ENCODE measurements around the gene SORBS2. TPM values are rescaled to one million over a fixed set of nuclear protein-coding genes. Genes with fewer than 3 reads are reported as not detected.

SORBS2 gene
- total and polyA plus RNA-seq, 2 donors (not counting 1 experiment from before 2014, with no cell fraction given): 0.25 to 0.89 TPM

DNA sequence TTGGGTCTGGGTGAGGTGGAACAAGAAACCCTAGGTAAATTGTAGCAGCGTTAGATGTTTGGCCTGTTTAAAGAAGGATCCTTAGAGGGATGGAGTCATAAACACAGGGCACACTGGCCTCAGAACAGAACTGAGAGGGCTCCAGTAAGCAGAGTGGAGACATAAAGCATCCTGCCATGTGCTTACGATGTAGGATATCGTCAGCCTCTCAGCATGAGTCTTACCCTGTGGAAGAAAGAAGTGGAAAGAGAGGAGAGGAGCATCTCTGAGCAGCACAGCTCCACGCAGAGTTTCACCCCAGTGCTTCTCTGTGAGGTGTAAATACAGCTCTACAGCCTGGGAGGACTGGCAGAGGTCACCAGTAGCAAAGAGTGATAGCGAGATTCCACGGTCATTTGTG is 27.8 kb upstream of the SORBS2 start:
- Mint-ChIP-seq H3K4me1 (no peaks in the 10 kb centered on the region), H3K9me3 (ENCODE audit: insufficient read depth) (peaks cover 2% of the 10 kb centered on the region), H3K4me3 (no peak overlapping the region), H3K27me3 (peaks cover 7% of the 10 kb centered on the region), H3K27ac (no peak overlapping the region)
- Histone ChIP-seq H3K36me3 (replicated peaks in 1 of 2; ENCODE audit: control extremely low read depth in 1 of 2, control insufficient read depth in 1 of 2, extremely low read depth in 1 of 2, insufficient read depth in 2 of 2, low read length in 1 of 2) (no peaks in the 10 kb centered on the region), H3K4me1 (ENCODE audit: control insufficient read depth in 2 of 2, insufficient read depth in 2 of 2, low read length in 2 of 2) (no peaks in the 10 kb centered on the region), H3K79me2 (ENCODE audit: control insufficient read depth, insufficient read depth, low read length) (no peaks in the 10 kb centered on the region), H3K27me3 (replicated peaks in 1 of 4; ENCODE audit: control extremely low read depth in 1 of 4, control insufficient read depth in 3 of 4, insufficient read depth in 4 of 4, low read length in 3 of 4) (no peaks in the 10 kb centered on the region), H3K27ac (ENCODE audit: low read length in 2 of 2) (no peak overlapping the region), H2AFZ (ENCODE audit: insufficient read depth, low read depth, low read length, poor library complexity, severe bottlenecking) (no peak overlapping the region), H3K4me2 (replicated peaks; ENCODE audit: low read depth, low read length, poor library complexity, severe bottlenecking) (no peak overlapping the region), H3K4me3 (ENCODE audit: control extremely low read depth in 1 of 5, extremely low read depth in 1 of 5, insufficient read depth in 1 of 5, low read depth in 2 of 5, low read length in 4 of 5) (no peak overlapping the region), H3K9me3 (ENCODE audit: control extremely low read depth in 1 of 3, control insufficient read depth in 2 of 3, insufficient read depth in 1 of 3, low read length in 2 of 3) (peaks cover 0 to 3% (median 0%) of the 10 kb centered on the region in 3 donors), H4K20me1 (ENCODE audit: control insufficient read depth, insufficient read depth, low read length, poor library complexity, severe bottlenecking) (no peaks in the 10 kb centered on the region), H3K9ac (ENCODE audit: low read length) (no peak overlapping the region)
- 82% methylated on average over 5 of the region's 6 CpGs for WGBS (ENCODE audit: insufficient coverage)
- ATAC-seq (ENCODE audit: low read depth) (no peak), DNase-seq (no peak)
- TF ChIP-seq EZH2 (IDR thresholded peaks at IDR 0.05; ENCODE audit: borderline replicate concordance, insufficient read depth, low read depth, low read length, poor library complexity, severe bottlenecking): no peak
- TF ChIP-seq, protein P1, sequence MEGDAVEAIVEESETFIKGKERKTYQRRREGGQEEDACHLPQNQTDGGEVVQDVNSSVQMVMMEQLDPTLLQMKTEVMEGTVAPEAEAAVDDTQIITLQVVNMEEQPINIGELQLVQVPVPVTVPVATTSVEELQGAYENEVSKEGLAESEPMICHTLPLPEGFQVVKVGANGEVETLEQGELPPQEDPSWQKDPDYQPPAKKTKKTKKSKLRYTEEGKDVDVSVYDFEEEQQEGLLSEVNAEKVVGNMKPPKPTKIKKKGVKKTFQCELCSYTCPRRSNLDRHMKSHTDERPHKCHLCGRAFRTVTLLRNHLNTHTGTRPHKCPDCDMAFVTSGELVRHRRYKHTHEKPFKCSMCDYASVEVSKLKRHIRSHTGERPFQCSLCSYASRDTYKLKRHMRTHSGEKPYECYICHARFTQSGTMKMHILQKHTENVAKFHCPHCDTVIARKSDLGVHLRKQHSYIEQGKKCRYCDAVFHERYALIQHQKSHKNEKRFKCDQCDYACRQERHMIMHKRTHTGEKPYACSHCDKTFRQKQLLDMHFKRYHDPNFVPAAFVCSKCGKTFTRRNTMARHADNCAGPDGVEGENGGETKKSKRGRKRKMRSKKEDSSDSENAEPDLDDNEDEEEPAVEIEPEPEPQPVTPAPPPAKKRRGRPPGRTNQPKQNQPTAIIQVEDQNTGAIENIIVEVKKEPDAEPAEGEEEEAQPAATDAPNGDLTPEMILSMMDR (IDR thresholded peaks at IDR 0.05): no peak
- ChIA-PET CTCF (no interaction called here), POLR2A (no interaction called here)
- intact Hi-C loops (cut with micrococcal nuclease): no loop called here

DNA sequence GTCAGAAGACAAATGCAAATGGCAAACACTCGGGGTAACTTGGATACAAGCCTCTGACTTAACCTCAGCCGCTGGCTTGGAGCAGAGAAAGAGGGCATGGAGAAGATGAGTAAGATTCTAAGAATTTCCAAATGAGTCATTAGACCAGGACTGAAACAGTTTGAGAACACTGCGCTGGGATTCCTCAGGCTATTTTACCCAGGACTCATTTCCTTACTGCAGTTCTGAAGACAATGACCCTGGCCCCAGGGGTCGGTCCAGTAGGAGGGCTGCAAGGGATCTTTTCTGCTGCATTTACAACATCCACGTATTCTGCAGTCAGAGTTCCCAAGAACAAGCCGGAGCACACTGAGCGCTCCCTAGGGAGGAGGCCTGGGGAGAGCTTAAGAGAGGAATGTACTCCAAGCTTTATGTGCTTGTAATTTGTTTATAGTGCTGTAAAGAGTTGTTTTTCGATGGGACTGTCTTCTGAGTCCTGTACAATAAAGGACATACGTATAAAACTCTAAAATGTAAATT is 27.3 kb upstream of the SORBS2 start:
- H3K9me3 Mint-ChIP-seq (ENCODE audit: insufficient read depth): no peaks in the 10 kb centered on the region
- ATAC-seq (ENCODE audit: low read depth) (no peak), DNase-seq (no peak)
- peaks cover 9% of the 10 kb centered on the region for H3K27me3 Mint-ChIP-seq
- H3K4me3 ChIP-seq (ENCODE audit: control extremely low read depth in 1 of 5, extremely low read depth in 1 of 5, insufficient read depth in 1 of 5, low read depth in 2 of 5, low read length in 4 of 5): no peak overlapping the region
- no peak overlapping the region for H3K27ac Mint-ChIP-seq
- H3K9ac ChIP-seq (ENCODE audit: low read length): no peak overlapping the region
- CTCF ChIA-PET: no interaction called here
- TF ChIP-seq, protein P1 (IDR thresholded peaks at IDR 0.05): no peak
- no peak for TF ChIP-seq EZH2 (IDR thresholded peaks at IDR 0.05; ENCODE audit: borderline replicate concordance, insufficient read depth, low read depth, low read length, poor library complexity, severe bottlenecking)
- intact Hi-C loops (cut with micrococcal nuclease): no loop called here
- H3K4me1 ChIP-seq (ENCODE audit: control insufficient read depth in 2 of 2, insufficient read depth in 2 of 2, low read length in 2 of 2): no peaks in the 10 kb centered on the region
- H3K36me3 ChIP-seq (replicated peaks in 1 of 2; ENCODE audit: control extremely low read depth in 1 of 2, control insufficient read depth in 1 of 2, extremely low read depth in 1 of 2, insufficient read depth in 2 of 2, low read length in 1 of 2): no peaks in the 10 kb centered on the region
- peaks cover 0 to 3% (median 0%) of the 10 kb centered on the region in 3 donors for H3K9me3 ChIP-seq (ENCODE audit: control extremely low read depth in 1 of 3, control insufficient read depth in 2 of 3, insufficient read depth in 1 of 3, low read length in 2 of 3)
- H3K4me1 Mint-ChIP-seq: no peaks in the 10 kb centered on the region
- no peak overlapping the region for H3K4me3 Mint-ChIP-seq
- POLR2A ChIA-PET: no interaction called here
- H3K79me2 ChIP-seq (ENCODE audit: control insufficient read depth, insufficient read depth, low read length): no peaks in the 10 kb centered on the region
- no peak overlapping the region for H3K27ac ChIP-seq (ENCODE audit: low read length in 2 of 2)
- 89% methylated on average over 5 of the region's 9 CpGs for WGBS (ENCODE audit: insufficient coverage)
- H3K4me2 ChIP-seq (replicated peaks; ENCODE audit: low read depth, low read length, poor library complexity, severe bottlenecking): no peak overlapping the region
- H3K27me3 ChIP-seq (replicated peaks in 1 of 4; ENCODE audit: control extremely low read depth in 1 of 4, control insufficient read depth in 3 of 4, insufficient read depth in 4 of 4, low read length in 3 of 4): no peaks in the 10 kb centered on the region
- H2AFZ ChIP-seq (ENCODE audit: insufficient read depth, low read depth, low read length, poor library complexity, severe bottlenecking): no peak overlapping the region
- H4K20me1 ChIP-seq (ENCODE audit: control insufficient read depth, insufficient read depth, low read length, poor library complexity, severe bottlenecking): no peaks in the 10 kb centered on the region
